HepG2 (cell line): ENCODE measurements around the gene INF2. TPM values are rescaled to one million over a fixed set of nuclear protein-coding genes. Genes with fewer than 3 reads are reported as not detected.
"Not testable (repeated sequence)": the region's sequence is repeated elsewhere in the genome, so short reads cannot be mapped to it uniquely, and the experiment has no call there.

ENCODE experiments used
- ATAC-seq: fragments of 200-7000 bp; cut with Tn5 transposase; 3 replicates; pipeline ENCODE4 v1.9.1; 2020; ENCODE audit warnings: mild to moderate bottlenecking, moderate library complexity
- BruUV-seq: library from RNA; stranded (reverse); fragments of 400-500 nt; replicated peaks from 2 replicates; lab custom pipeline; 2021; lab: Mats Ljungman, UMichigan
- CTCF ChIA-PET: fragments of 300-600 bp; formaldehyde crosslinking; extraction: SDS; loops from one replicate; lab custom pipeline; 2021; ENCODE audit warnings: low total read pairs, inconsistent platforms, low intra/inter-chr PET ratio; lab: Yijun Ruan, JAX
- POLR2A ChIA-PET: fragments of 350-600 bp; sonication (Branson Sonifier 250); formaldehyde crosslinking; loops from one replicate; lab custom pipeline; 2020; ENCODE audit warnings: antibody characterized with exemption, inconsistent platforms; lab: Yijun Ruan, JAX
- DNase-seq: peaks from one replicate; pipeline ENCODE4 v3.0.0-alpha.2; 2015; ENCODE audit warnings: low spot score
- FAIRE-seq: peaks from 3 replicates; lab custom pipeline; 2011; peaks lifted over from hg19 to GRCh38; lab: Jason Lieb, UNC
- H2AFZ ChIP-seq: one replicate; pipeline ENCODE4 v1.6.1; 2011; ENCODE audit warnings: low read length, inconsistent platforms
- H3K27ac ChIP-seq: fragments of 300-600 bp; 3 replicates; pipeline ENCODE4 v1.8.0; 2011; ENCODE audit warnings: mixed run types, mild to moderate bottlenecking, mixed read lengths, low read length, inconsistent platforms; ENCODE audit not compliant: insufficient read depth; ENCODE audit errors: extremely low read length
- H3K27me3 ChIP-seq, 2 experiments: fragments of 200-600 bp in 1 of 2; 2 replicates in 1 of 2; 3 replicates in 1 of 2; pipeline versions ENCODE4 v1.6.0 to v1.8.0; 2011; ENCODE audit warnings: low read length in 2 of 2, mild to moderate bottlenecking in 2 of 2, moderate library complexity in 2 of 2, inconsistent platforms in 1 of 2; ENCODE audit not compliant: insufficient read depth in 2 of 2, control insufficient read depth in 1 of 2
- H3K36me3 ChIP-seq, 2 experiments: fragments of 200-600 bp in 1 of 2; replicated peaks in 1 of 2; 2 replicates in 1 of 2; 3 replicates in 1 of 2; pipeline versions ENCODE4 v1.5.1 to v1.8.0; 2011; ENCODE audit warnings: low read length in 2 of 2, inconsistent platforms in 1 of 2; ENCODE audit not compliant: insufficient read depth in 2 of 2, control insufficient read depth in 1 of 2
- H3K4me1 ChIP-seq: 2 replicates; pipeline ENCODE4 v1.5.1; 2012; ENCODE audit warnings: low read length, inconsistent platforms; ENCODE audit not compliant: insufficient read depth
- H3K4me2 ChIP-seq: 2 replicates; pipeline ENCODE4 v1.6.0; 2011; ENCODE audit warnings: low read depth, low read length, inconsistent platforms
- H3K4me3 ChIP-seq, 3 experiments: fragments of 200-600 bp in 1 of 3; sonication (generic), shearing (Covaris generic) in 1 of 3; replicated peaks in 1 of 3; 2 replicates each; pipeline ENCODE4 v1.5.1; 2011 to 2016; ENCODE audit warnings: low read length in 3 of 3, inconsistent platforms in 2 of 3, low read depth in 2 of 3, mild to moderate bottlenecking in 2 of 3, control low read depth in 1 of 3, mixed read lengths in 1 of 3; ENCODE audit not compliant: insufficient read depth in 1 of 3
- H3K79me2 ChIP-seq: one replicate; pipeline ENCODE4 v1.6.1; 2011; ENCODE audit warnings: low read length, inconsistent platforms; ENCODE audit not compliant: insufficient read depth
- H3K9ac ChIP-seq: 2 replicates; pipeline ENCODE4 v1.6.0; 2011; ENCODE audit warnings: mild to moderate bottlenecking, low read depth, low read length, inconsistent platforms; ENCODE audit not compliant: insufficient read depth
- H3K9me3 ChIP-seq: 2 replicates; pipeline ENCODE4 v1.5.1; 2012; ENCODE audit warnings: mild to moderate bottlenecking, low read length
- H4K20me1 ChIP-seq: 2 replicates; pipeline ENCODE4 v1.6.0; 2011; ENCODE audit warnings: inconsistent platforms, mild to moderate bottlenecking, low read length, moderate library complexity; ENCODE audit not compliant: insufficient read depth
- ATF4 ChIP-seq, 2 experiments: fragments of 450-650 bp in 1 of 2; sonication (generic) in 1 of 2; formaldehyde crosslinking; IDR thresholded peaks; 2 replicates each; pipeline versions ENCODE4 v1.5.0 to v1.8.0; 2020 to 2022; ENCODE audit warnings: mild to moderate bottlenecking in 1 of 2, missing genetic modification reagents in 1 of 2
- CBX5 ChIP-seq: sonication (generic); formaldehyde crosslinking; IDR thresholded peaks from 2 replicates; pipeline ENCODE4 v1.4.0; 2020; ENCODE audit warnings: missing genetic modification reagents, borderline replicate concordance
- MAX ChIP-seq: IDR thresholded peaks from 2 replicates; pipeline ENCODE4 v1.6.1; 2012; ENCODE audit warnings: inconsistent platforms
- MZF1 ChIP-seq: sonication (generic); formaldehyde crosslinking; IDR thresholded peaks from 2 replicates; pipeline ENCODE4 v1.8.1; 2023; ENCODE audit warnings: mild to moderate bottlenecking, missing genetic modification reagents, borderline replicate concordance
- POLR2G ChIP-seq: fragments of 200-400 bp; formaldehyde crosslinking; IDR thresholded peaks from 2 replicates; pipeline ENCODE4 v1.6.1; 2018; ENCODE audit warnings: mild to moderate bottlenecking, low read depth, low read length, moderate library complexity
- USF2 ChIP-seq, 2 experiments: sonication (generic) in 1 of 2; formaldehyde crosslinking in 1 of 2; IDR thresholded peaks; 2 replicates each; pipeline versions ENCODE4 v1.5.1 to v1.6.1; 2011 to 2020; ENCODE audit warnings: borderline replicate concordance in 1 of 2, low read depth in 1 of 2, low read length in 1 of 2, mild to moderate bottlenecking in 1 of 2, missing genetic modification reagents in 1 of 2, moderate library complexity in 1 of 2
- ZBTB7A ChIP-seq: sonication (generic); formaldehyde crosslinking; IDR thresholded peaks from 2 replicates; pipeline ENCODE4 v1.8.0; 2022; ENCODE audit warnings: mild to moderate bottlenecking, missing genetic modification reagents
- ZC3H4 ChIP-seq: sonication (generic); formaldehyde crosslinking; IDR thresholded peaks from 2 replicates; pipeline ENCODE4 v1.4.0; 2020; ENCODE audit warnings: missing genetic modification reagents, borderline replicate concordance
- ZNF34 ChIP-seq: sonication (generic); formaldehyde crosslinking; IDR thresholded peaks from 2 replicates; pipeline ENCODE4 v1.4.0; 2020; ENCODE audit warnings: mild to moderate bottlenecking, missing genetic modification reagents, borderline replicate concordance
- ZNF496 ChIP-seq: sonication (generic); formaldehyde crosslinking; IDR thresholded peaks from 2 replicates; pipeline ENCODE4 v1.8.1; 2023; ENCODE audit warnings: mild to moderate bottlenecking, moderate library complexity, missing genetic modification reagents; ENCODE audit not compliant: insufficient replicate concordance
- ZNF580 ChIP-seq: IDR thresholded peaks from 2 replicates; pipeline ENCODE4 v1.6.1; 2016; ENCODE audit warnings: low read depth, borderline replicate concordance
- ZNF713 ChIP-seq: sonication (generic); formaldehyde crosslinking; IDR thresholded peaks from 2 replicates; pipeline ENCODE4 v1.4.0; 2020; ENCODE audit warnings: mild to moderate bottlenecking, missing genetic modification reagents
- WGBS: methylation state at CpG from one replicate; pipeline ENCODE4 v1.1.6; 2017; ENCODE audit warnings: low lambda C conversion rate; 5-methylcytosine and 5-hydroxymethylcytosine counted together
- in situ Hi-C: cut with HindIII; loops from 2 replicates; pipeline ENCODE4 v1.10.0; 2017; ENCODE audit warnings: low pct_unique_long_range_greater_than_20kb; ENCODE audit not compliant: extremely low pct_ligation_motif_present
- intact Hi-C: fragments of 100-400 bp; cut with micrococcal nuclease; formaldehyde crosslinking; loops from one replicate; pipeline ENCODE4 v1.10.0; 2022; ENCODE audit not compliant: unreplicated experiment
- polyA plus RNA-seq, 8 experiments: library from polyadenylated mRNA; depleted of rRNA in 3 of 8; stranded (reverse) in 7 of 8; unstranded in 1 of 8; fragments of >200 nt; fragmentation: Illumina TruSeq in 4 of 8; extraction: Trizol in 4 of 8; gene quantifications; 2 replicates each; pipeline versions ENCODE4 v1.2.1 to v1.2.3, GENCODE V29; 2011 to 2016; ENCODE audit warnings: low read depth in 4 of 8, missing spikeins in 1 of 8, mixed read lengths in 1 of 8; ENCODE audit not compliant: insufficient read depth in 1 of 8
- total RNA-seq, 5 experiments: library from RNA; depleted of rRNA; stranded (reverse); fragments of >200 nt; fragmentation: Illumina TruSeq; extraction: Trizol; gene quantifications; 2 replicates each; pipeline ENCODE4 v1.2.3, GENCODE V29; 2016; ENCODE audit warnings: low read depth in 1 of 5

The INF2 gene
- total and polyA plus RNA-seq, 2 of the 13 experiments (the other 11 are each of a cell fraction or from before 2014, with no cell fraction given), result 16.4 to 26.4 TPM

GRCh38 chr14:104660597-104660996 lies 28.8 kb upstream of the INF2 start (continued):
- TF ChIP-seq ZNF496 (CRISPR knock-in tag) (no peak), ZC3H4 (CRISPR knock-in tag) (no peak), ZNF580 (CRISPR knock-in tag) (no peak), MZF1 (CRISPR knock-in tag) (no peak), ZNF713 (CRISPR knock-in tag) (no peak), USF2 (IDR thresholded peaks at IDR 0.05; ENCODE audit: low read depth, low read length) (no peak), USF2 (CRISPR knock-in tag; IDR thresholded peaks at IDR 0.05; ENCODE audit: borderline replicate concordance) (no peak), ATF4 (CRISPR knock-in tag; IDR thresholded peaks at IDR 0.05) (no peak), ZNF34 (CRISPR knock-in tag) (no peak)
- TF ChIP-seq, all 625 proteins: peak for 0

- TF ChIP-seq MAX (0 out of 2 replicates have a peak, but pooled peaks have one; percentile 25), CBX5 (CRISPR knock-in tag) (no peak), ZBTB7A (CRISPR knock-in tag) (no peak), POLR2G (no peak)
- Histone ChIP-seq H3K4me3 (no peak overlapping the region), H3K27me3 (peaks cover 12 to 19% of the 10 kb centered on the region in 2 experiments; a peak in 4 of 5 replicates), H3K9ac (no peak overlapping the region), H3K79me2 (no peaks in the 10 kb centered on the region), H3K36me3 (no peaks in the 10 kb centered on the region), H4K20me1 (no peaks in the 10 kb centered on the region), H3K4me1 (peaks cover 65% of the 10 kb centered on the region), H3K9me3 (no peaks in the 10 kb centered on the region), H3K4me2 (no peak overlapping the region), H2AFZ (no peak overlapping the region), H3K27ac (no peak overlapping the region)
- ATAC-seq, result no peak
- in situ Hi-C loops, result no loop called here
- ChIA-PET CTCF (no interaction called here), POLR2A (no interaction called here)
- DNase-seq, result no peak
- BruUV-seq, result no TSS peak
- intact Hi-C loops, result no loop called here
- 71% methylated on average over 2 of the region's 2 CpGs for WGBS
- no peak for FAIRE-seq
Observed at GRCh38 chr14:104661086-104661485, 28.3 kb upstream of the INF2 start.

GRCh38 chr14:104661528-104662157 lies 27.8 kb upstream of the INF2 start:
- H4K20me1 ChIP-seq, H3K9ac ChIP-seq, H3K36me3 ChIP-seq, POLR2A ChIA-PET, DNase-seq, ATAC-seq, H3K4me2 ChIP-seq, H3K9me3 ChIP-seq, CTCF ChIA-PET, H3K4me3 ChIP-seq, H3K27ac ChIP-seq, FAIRE-seq, H3K79me2 ChIP-seq, BruUV-seq, in situ Hi-C loops, H2AFZ ChIP-seq, intact Hi-C loops: not testable (repeated sequence)
- peaks cover 10 to 15% of the 10 kb centered on the region in 2 experiments; a peak in 3 of 5 replicates for H3K27me3 ChIP-seq
- peaks cover 71% of the 10 kb centered on the region for H3K4me1 ChIP-seq
- WGBS, result 71% methylated on average over 14 of the region's 18 CpGs
